22Rv1 (cell line): ENCODE measurements around the gene ATP13A4.

Experiments used
- CTCF ChIP-seq: fragments of 450-650 bp; IDR thresholded peaks from 2 replicates; pipeline ENCODE4 v1.5.1; 2017; ENCODE audit warnings: mild to moderate bottlenecking
- ZFX ChIP-seq: fragments of 450-650 bp; IDR thresholded peaks from 2 replicates; pipeline ENCODE4 v1.6.1; 2017; ENCODE audit warnings: antibody characterized with exemption, borderline replicate concordance

DNA sequence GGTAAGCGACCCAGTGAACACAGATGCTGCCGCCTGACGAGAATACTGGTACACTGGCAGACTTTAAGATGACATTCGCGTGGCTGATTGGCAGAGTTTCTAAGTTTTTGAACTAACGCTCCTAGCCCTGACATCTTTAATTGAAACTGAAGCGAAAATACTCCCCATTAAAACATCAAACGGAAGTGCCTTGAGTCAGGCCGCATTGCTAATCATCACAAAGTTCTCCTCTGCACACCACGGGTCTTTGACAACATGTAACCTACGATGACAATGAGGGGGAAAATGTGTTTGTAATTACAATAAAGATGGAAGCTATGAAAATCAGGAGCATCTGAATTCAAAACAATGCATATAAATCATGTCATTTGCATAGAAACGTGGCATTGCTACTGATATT, 44.5 kb downstream of the ATP13A4 start:
- TF ChIP-seq CTCF (no peak), ZFX (no peak)
